ENCODE data around the gene HOOK2. TPM values are rescaled to one million over a fixed set of nuclear protein-coding genes. Genes with fewer than 3 reads are reported as not detected.

Gene HOOK2
- total and polyA plus RNA-seq, 2 of the 13 experiments (the other 11 are each of a cell fraction or from before 2014, with no cell fraction given): 9.2 to 12.9 TPM

DNA sequence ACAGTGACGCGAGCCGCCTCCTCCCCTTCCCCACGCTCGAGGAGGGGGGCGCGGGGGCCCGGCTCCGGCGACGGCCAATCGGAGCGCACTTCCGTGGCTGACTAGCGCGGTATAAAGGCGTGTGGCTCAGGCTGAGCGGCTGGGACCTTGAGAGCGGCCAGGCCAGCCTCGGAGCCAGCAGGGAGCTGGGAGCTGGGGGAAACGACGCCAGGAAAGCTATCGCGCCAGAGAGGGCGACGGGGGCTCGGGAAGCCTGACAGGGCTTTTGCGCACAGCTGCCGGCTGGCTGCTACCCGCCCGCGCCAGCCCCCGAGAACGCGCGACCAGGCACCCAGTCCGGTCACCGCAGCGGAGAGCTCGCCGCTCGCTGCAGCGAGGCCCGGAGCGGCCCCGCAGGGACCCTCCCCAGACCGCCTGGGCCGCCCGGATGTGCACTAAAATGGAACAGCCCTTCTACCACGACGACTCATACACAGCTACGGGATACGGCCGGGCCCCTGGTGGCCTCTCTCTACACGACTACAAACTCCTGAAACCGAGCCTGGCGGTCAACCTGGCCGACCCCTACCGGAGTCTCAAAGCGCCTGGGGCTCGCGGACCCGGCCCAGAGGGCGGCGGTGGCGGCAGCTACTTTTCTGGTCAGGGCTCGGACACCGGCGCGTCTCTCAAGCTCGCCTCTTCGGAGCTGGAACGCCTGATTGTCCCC, 16.1 kb upstream of the HOOK2 start, which contains the start of gene JUNB (continued):
- TF ChIP-seq ONECUT2 (CRISPR knock-in tag; IDR thresholded peaks at IDR 0.05): no peak
- no peak for TF ChIP-seq ZNF660 (CRISPR knock-in tag; IDR thresholded peaks at IDR 0.05; ENCODE audit: borderline replicate concordance, low read depth)
- TF ChIP-seq SATB2 (CRISPR knock-in tag; IDR thresholded peaks at IDR 0.05): no peak; the same call in 1 of the 2 replicates
- TF ChIP-seq ZNF780A (CRISPR knock-in tag; IDR thresholded peaks at IDR 0.05): no peak
- TF ChIP-seq, protein P1, sequence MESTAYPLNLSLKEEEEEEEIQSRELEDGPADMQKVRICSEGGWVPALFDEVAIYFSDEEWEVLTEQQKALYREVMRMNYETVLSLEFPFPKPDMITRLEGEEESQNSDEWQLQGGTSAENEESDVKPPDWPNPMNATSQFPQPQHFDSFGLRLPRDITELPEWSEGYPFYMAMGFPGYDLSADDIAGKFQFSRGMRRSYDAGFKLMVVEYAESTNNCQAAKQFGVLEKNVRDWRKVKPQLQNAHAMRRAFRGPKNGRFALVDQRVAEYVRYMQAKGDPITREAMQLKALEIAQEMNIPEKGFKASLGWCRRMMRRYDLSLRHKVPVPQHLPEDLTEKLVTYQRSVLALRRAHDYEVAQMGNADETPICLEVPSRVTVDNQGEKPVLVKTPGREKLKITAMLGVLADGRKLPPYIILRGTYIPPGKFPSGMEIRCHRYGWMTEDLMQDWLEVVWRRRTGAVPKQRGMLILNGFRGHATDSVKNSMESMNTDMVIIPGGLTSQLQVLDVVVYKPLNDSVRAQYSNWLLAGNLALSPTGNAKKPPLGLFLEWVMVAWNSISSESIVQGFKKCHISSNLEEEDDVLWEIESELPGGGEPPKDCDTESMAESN (CRISPR knock-in tag; conservative IDR thresholded peaks at IDR 0.05): peak; percentile 86
- TF ChIP-seq ZNF34 (CRISPR knock-in tag; IDR thresholded peaks at IDR 0.05; ENCODE audit: borderline replicate concordance): no peak
- TF ChIP-seq ZC3H4 (CRISPR knock-in tag; IDR thresholded peaks at IDR 0.05; ENCODE audit: borderline replicate concordance): 0 out of 2 replicates have a peak, but pooled peaks have one; percentile 85
- no peak; the same call in 1 of the 2 replicates for TF ChIP-seq ZMYM2 (CRISPR knock-in tag; IDR thresholded peaks at IDR 0.05)
- peak; percentile 24 for TF ChIP-seq CTCF (CRISPR knock-in tag; IDR thresholded peaks at IDR 0.05)
- TF ChIP-seq GATAD2A (CRISPR knock-in tag; IDR thresholded peaks at IDR 0.05): peak; percentile 91
- TF ChIP-seq SP140L (CRISPR knock-in tag; IDR thresholded peaks at IDR 0.05; ENCODE audit: borderline replicate concordance): no peak
- no peak for TF ChIP-seq ZNF280D (CRISPR knock-in tag; IDR thresholded peaks at IDR 0.05)
- no peak for TF ChIP-seq CCAR2 (optimal IDR thresholded peaks at IDR 0.05; ENCODE audit: low read depth, low read length)
- TF ChIP-seq ZNF615 (CRISPR knock-in tag; IDR thresholded peaks at IDR 0.05; ENCODE audit: borderline replicate concordance): no peak
- TF ChIP-seq TARDBP (CRISPR knock-in tag; IDR thresholded peaks at IDR 0.05): peak; percentile 86
- no peak for TF ChIP-seq NR2F6 (IDR thresholded peaks at IDR 0.05)
- peak; percentile 80 for TF ChIP-seq NR2F6 (CRISPR knock-in tag; IDR thresholded peaks at IDR 0.05)
- TF ChIP-seq DNMT3B (CRISPR knock-in tag; conservative IDR thresholded peaks at IDR 0.05): no peak
- TF ChIP-seq SMAD9 (CRISPR knock-in tag; IDR thresholded peaks at IDR 0.05): no peak
- TF ChIP-seq NAIF1 (CRISPR knock-in tag; IDR thresholded peaks at IDR 0.05; ENCODE audit: borderline replicate concordance): no peak
- TF ChIP-seq ZNF180 (CRISPR knock-in tag; IDR thresholded peaks at IDR 0.05; ENCODE audit: borderline replicate concordance, low read depth): no peak
- TF ChIP-seq CENPT (CRISPR knock-in tag; IDR thresholded peaks at IDR 0.05; ENCODE audit: low read depth): no peak
- TF ChIP-seq SMARCE1 (IDR thresholded peaks at IDR 0.05; ENCODE audit: borderline replicate concordance): no peak

Measured in HepG2 (cell line).